LNCaP clone FGC (cell line): Measurements from ENCODE around the gene KRTAP10-1.

Experiments used
- DNase-seq: peaks from one replicate; pipeline ENCODE4 v3.0.0-alpha.2; 2011; ENCODE audit warnings: low read depth
- H3K4me3 ChIP-seq: 2 replicates; pipeline ENCODE4 v1.5.1; 2011; ENCODE audit warnings: mild to moderate bottlenecking, low read depth, low read length, control low read depth
- TF ChIP-seq, protein P1 (sequence below): IDR thresholded peaks from 2 replicates; pipeline ENCODE4 v1.5.1; 2012; ENCODE audit warnings: mild to moderate bottlenecking; ENCODE audit not compliant: control insufficient read depth, insufficient read depth; ENCODE audit errors: extremely low read depth

Gene KRTAP10-1

DNA sequence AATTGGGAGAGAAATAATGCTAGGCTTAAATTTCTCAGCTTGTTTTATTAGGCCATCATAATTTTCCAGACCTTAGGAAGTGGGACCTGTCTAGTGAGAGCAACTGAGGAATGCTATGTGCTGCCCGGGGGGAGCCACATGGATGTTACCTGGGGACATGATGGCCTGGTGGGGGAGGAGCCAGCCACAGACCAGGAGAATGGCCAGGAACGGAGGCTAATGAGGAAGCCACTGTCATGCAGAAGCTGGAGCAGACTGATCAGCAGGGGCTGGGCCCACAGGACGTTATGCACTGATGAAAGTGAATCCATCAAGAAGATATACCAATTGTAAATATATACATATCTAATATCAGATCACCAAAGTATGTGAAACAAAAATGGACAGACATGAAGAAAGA lies 4.6 kb upstream of the KRTAP10-1 start:
- H3K4me3 ChIP-seq, result no peak overlapping the region
- no peak for DNase-seq
- TF ChIP-seq, protein P1, sequence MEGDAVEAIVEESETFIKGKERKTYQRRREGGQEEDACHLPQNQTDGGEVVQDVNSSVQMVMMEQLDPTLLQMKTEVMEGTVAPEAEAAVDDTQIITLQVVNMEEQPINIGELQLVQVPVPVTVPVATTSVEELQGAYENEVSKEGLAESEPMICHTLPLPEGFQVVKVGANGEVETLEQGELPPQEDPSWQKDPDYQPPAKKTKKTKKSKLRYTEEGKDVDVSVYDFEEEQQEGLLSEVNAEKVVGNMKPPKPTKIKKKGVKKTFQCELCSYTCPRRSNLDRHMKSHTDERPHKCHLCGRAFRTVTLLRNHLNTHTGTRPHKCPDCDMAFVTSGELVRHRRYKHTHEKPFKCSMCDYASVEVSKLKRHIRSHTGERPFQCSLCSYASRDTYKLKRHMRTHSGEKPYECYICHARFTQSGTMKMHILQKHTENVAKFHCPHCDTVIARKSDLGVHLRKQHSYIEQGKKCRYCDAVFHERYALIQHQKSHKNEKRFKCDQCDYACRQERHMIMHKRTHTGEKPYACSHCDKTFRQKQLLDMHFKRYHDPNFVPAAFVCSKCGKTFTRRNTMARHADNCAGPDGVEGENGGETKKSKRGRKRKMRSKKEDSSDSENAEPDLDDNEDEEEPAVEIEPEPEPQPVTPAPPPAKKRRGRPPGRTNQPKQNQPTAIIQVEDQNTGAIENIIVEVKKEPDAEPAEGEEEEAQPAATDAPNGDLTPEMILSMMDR, result no peak

DNA sequence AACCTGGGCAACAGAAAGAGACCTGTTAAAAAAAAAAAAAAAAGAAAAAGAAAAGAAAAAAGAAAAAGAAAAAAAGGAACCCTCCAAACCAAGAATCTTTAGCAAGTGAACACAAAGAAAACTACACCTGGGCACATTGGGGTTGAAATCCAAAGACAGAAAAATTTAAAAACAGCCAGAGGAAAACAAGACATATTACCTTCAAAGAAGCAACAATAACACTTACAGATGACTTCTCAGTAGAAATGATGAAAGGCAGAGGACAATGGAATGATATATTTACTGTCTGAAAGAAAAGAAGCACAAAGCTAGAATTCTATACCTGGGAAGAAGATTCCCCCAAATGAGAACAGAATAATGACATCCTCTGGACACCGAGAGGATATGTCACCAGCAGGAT lies 2.7 kb upstream of the KRTAP10-1 start:
- H3K4me3 ChIP-seq, result no peak overlapping the region
- TF ChIP-seq, protein P1, result no peak
- no peak for DNase-seq

DNA sequence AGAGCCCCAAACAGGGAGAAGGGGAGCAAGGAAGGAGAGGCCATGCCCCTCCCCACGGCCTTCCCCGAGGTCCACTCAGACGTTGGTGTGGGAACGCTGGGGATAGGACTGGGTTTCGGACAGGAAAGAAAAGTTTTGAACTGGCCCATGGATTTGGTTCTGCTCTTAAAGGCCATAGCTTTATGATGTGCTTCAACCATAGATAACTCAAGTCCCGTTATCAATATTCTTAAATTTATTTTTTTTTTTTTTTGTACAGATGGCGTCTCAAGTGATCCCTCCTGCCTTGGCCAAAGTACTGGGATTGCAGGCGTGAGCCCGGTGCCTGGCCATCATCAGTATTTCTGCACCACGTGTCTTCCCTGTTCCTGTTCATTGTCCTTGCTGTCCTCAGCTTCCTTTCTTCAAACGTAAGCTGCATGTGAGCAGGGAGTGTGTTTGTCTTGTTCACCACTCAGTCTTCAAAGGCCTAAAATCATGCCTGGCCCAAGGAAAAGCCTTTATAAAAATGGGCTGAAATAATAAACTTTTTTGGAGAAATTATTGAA lies 820 bp upstream of the KRTAP10-1 start:
- DNase-seq, result no peak
- TF ChIP-seq, protein P1, result no peak
- no peak overlapping the region for H3K4me3 ChIP-seq

DNA sequence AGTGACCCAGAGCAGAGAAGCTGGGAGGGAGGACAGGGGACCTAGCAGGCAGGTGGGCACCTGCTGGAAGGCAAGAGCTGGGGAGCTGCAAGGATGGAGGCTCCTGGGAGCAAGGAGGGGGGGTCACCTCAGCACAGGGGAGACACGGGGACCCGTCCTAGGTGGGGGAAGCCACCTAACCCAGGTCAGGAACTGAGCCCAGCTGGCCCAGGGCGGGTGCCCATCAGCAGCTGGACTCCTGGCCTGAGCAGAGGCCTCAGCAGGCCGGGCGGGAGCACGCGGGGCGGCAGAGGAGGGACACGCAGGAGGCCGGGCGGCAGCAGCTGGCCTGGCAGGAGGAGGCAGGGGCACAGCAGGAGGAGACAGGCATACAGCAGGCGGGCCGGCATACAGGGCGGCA lies 949 bp downstream of the KRTAP10-1 start:
- TF ChIP-seq, protein P1, result no peak
- no peak overlapping the region for H3K4me3 ChIP-seq
- DNase-seq, result no peak

DNA sequence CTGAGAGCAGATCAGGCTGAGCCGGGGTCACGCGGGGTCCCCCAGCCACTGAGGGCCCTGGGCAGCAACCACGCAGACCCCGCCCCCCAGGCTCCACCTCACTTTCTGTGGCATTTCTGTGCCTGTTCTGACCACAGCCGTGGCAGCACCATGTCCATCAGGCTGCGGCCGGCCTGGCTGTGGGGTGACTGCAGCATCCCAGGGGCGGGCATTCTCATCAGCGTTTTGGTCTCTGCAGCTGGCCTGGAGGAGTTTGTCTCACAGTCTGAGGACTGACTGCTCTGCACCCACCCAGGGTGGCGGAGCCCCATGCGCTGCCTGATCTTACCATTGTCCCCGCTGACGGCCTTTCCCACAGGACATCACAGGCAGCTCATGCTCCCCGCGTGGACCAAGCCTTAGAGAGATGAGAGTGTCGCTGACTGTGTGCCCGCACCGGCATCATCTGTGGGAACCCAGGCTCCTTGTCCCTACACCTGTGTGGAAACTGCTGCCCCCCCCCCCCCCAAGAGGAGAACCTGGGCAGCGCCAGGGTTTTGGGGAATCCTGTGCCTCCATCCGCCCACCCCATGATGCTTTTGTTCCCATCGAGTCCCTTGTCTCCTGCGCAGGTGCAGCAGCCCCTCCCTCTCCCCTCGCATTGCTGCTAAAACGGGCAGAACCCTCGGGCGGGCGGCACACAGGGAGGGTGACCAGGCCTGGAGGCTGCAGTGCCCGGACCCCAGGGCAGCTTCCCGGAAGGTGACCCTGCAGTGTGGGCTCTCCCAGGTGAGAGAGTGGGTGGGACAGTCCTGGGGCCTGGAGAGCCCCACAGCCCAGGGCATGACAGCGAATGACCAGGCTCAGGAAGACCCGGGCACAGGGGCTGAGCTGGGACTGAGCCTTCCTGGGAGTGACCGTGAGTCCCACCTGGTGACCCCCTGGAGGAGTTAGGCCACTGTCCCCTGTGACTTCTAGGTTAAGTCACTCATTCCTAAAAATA lies 1.8 kb downstream of the KRTAP10-1 start:
- TF ChIP-seq, protein P1, result no peak
- H3K4me3 ChIP-seq, result no peak overlapping the region
- DNase-seq, result no peak

DNA sequence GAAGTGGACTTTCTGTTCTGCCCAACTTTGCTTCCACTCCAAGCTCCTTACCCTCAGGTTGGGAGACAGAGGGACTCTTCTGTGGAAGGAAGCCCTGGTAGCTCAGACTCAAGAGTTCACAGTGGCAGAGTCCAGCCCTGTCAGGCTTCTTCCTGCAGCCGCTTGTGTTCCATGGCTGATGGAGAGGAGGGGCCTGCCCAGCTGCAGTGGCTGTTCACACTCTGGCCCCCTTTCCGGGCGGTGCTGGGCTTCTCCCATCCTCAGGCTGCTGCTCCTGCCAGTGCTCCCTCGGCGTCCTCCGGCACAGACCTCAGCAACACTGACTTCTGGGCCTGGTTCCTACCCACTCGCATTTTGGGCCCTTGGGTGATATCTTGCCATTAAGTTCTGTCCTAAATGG lies 4.0 kb downstream of the KRTAP10-1 start:
- no peak for DNase-seq
- H3K4me3 ChIP-seq, result no peak overlapping the region
- TF ChIP-seq, protein P1, result no peak
